HFFc6 (cell line): ENCODE measurements around the gene IRGQ. TPM values are rescaled to one million over a fixed set of nuclear protein-coding genes. Genes with fewer than 3 reads are reported as not detected.
"Not testable (repeated sequence)": the region's sequence is repeated elsewhere in the genome, so short reads cannot be mapped to it uniquely, and the experiment has no call there.

Experiments used
- DNase-seq: peaks from one replicate; pipeline ENCODE4 v3.0.0-alpha.2; 2018
- H3K27ac Mint-ChIP-seq: 2 replicates; pipeline ENCODE4 v1.8.0; 2020; ENCODE audit warnings: mild to moderate bottlenecking, mixed read lengths
- H3K27me3 Mint-ChIP-seq: 2 replicates; pipeline ENCODE4 v1.8.0; 2021; ENCODE audit warnings: mild to moderate bottlenecking, moderate library complexity, mixed read lengths; ENCODE audit not compliant: insufficient read depth
- H3K36me3 Mint-ChIP-seq: 2 replicates; pipeline ENCODE4 v1.8.0; 2021; ENCODE audit warnings: low read depth, mixed read lengths
- H3K4me1 Mint-ChIP-seq: 2 replicates; pipeline ENCODE4 v1.8.0; 2020; ENCODE audit warnings: low read depth, mixed read lengths
- H3K4me3 Mint-ChIP-seq: 2 replicates; pipeline ENCODE4 v1.8.0; 2020; ENCODE audit warnings: mild to moderate bottlenecking, moderate library complexity, mixed read lengths
- H3K9me3 Mint-ChIP-seq: 2 replicates; pipeline ENCODE4 v1.8.0; 2020; ENCODE audit warnings: mild to moderate bottlenecking, mixed read lengths
- total RNA-seq, 6 experiments: library from RNA; stranded (reverse); fragmentation: NEBNext Ultra II Directional; extraction: Animal tissue kit (Norgen Biotek cat#: 25700); gene quantifications; 2 replicates in 1 of 6; 3 replicates in 5 of 6; pipeline ENCODE4 v1.2.3, GENCODE V29; 2021
- TF ChIP-seq, protein P1 (sequence below): fragments of 200-600 bp; sonication (generic); IDR thresholded peaks from 2 replicates; pipeline ENCODE4 v1.5.0; 2021; ENCODE audit warnings: antibody characterized with exemption, mild to moderate bottlenecking

IRGQ gene
- total RNA-seq, 6 experiments from 2014 or later: 19.5 to 24.7 (median 21.2) TPM

DNA sequence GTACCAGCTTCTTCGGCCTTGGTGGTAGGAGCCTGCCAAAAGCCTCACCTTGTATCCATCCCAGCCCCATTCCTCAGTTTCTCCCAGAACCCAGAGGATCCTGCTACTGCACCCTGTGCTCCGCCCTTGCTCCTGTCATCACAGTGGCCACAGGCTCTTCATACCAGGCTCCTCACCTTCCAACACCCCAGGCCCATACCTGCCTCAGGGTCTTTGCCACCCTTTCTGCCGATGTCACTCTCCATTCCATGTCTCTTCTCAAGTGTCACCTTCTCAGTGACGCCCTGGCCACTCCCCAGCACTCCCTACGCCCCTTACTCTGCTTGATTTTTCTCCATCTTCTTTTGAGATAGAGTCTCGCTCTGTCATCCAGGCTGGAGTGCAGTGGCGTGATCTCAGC, 13.9 kb upstream of the IRGQ start:
- Mint-ChIP-seq H3K9me3 (no peaks in the 10 kb centered on the region), H3K27me3 (peaks cover 1% of the 10 kb centered on the region; the same call in 1 of the 2 replicates), H3K27ac (no peak overlapping the region), H3K36me3 (peaks cover 19% of the 10 kb centered on the region), H3K4me3 (no peak overlapping the region), H3K4me1 (peaks cover 12% of the 10 kb centered on the region)
- DNase-seq: no peak
- TF ChIP-seq, protein P1, sequence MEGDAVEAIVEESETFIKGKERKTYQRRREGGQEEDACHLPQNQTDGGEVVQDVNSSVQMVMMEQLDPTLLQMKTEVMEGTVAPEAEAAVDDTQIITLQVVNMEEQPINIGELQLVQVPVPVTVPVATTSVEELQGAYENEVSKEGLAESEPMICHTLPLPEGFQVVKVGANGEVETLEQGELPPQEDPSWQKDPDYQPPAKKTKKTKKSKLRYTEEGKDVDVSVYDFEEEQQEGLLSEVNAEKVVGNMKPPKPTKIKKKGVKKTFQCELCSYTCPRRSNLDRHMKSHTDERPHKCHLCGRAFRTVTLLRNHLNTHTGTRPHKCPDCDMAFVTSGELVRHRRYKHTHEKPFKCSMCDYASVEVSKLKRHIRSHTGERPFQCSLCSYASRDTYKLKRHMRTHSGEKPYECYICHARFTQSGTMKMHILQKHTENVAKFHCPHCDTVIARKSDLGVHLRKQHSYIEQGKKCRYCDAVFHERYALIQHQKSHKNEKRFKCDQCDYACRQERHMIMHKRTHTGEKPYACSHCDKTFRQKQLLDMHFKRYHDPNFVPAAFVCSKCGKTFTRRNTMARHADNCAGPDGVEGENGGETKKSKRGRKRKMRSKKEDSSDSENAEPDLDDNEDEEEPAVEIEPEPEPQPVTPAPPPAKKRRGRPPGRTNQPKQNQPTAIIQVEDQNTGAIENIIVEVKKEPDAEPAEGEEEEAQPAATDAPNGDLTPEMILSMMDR: no peak

DNA sequence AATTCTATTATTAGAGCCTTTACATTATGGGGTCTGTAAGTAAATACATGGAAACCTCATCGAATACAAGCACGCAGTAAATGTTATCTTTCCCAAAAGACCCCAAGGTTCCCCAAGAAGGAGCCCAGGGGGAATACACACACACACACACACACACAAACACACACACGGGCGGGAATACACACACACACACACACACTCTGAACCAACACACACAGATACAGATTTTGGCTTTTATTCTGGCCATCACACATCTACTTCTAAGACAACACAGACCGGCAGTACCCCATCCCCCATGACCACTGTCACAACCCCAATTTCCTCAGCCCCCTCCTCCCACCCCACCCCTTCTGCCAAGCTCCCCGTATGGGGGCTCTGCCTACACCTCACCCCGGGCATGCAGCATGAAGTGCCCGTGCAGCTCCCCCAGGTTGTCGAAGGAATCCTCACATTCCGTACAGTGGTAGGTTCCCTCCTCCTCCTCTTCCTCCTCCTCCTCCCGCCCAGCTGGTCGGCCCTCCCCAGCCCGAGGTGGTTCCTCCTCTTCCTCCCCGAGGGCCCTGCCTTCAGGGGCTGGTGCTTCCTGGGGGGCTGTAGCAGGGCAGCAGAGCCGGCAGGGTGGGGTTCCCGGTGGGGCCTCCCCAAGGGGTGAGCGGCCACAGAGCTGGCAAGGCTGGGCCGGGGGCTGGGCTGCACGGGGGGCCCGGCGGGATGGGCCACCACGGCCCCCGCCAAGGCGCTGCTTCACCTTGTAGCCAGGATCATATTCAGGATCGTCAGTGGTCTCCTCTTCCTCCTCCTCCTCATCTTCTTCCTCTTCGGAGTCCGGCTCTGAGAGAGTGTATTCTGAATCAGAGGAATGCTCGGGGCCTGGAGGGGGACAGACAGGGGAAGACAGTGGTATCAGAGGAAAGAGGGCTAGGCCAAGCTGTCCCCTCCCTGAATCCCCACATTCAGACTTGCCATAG, 11.6 kb upstream of the IRGQ start:
- no peak overlapping the region; the same call in 1 of the 2 replicates for H3K27ac Mint-ChIP-seq

DNA sequence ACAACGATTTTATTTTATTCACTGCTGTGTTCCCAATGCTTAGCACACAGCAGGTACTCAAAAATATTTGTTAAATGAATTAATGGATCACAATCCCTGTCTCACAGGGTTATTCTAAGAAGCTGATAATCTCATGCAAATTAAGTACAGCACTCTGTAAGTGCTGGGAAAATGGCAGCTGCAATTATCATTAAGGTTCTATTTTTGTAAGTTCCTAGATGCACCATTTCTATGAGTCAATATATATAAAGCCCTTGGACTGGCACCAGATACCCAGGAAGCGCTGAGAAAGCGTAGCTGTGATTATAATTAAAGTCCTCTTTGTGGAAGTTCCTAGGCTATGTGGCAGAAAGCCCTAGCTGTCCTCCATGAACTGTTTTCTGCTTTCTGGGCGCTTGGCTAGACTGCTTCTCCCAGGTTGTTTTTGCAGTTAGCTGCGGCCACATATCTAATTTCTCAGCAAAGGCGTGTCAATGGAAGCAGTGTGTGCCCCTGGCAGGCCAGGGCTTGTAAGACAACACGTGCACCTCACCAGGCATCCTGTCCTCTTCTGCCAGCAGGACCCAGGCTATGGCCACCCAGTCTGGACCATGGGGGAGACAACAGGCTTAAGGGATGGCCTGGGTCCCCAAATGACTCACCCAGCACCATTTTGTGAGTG, 10.8 kb upstream of the IRGQ start:
- TF ChIP-seq, protein P1: no peak
- Mint-ChIP-seq H3K9me3 (no peaks in the 10 kb centered on the region), H3K4me3 (no peak overlapping the region), H3K27ac (no peak overlapping the region; the same call in 1 of the 2 replicates), H3K27me3 (peaks cover 5% of the 10 kb centered on the region), H3K36me3 (peaks cover 2% of the 10 kb centered on the region), H3K4me1 (peaks cover 12% of the 10 kb centered on the region)
- DNase-seq: no peak

More for the DNA sequence above, 11.6 kb upstream of the IRGQ start:
- Mint-ChIP-seq H3K4me3 (no peak overlapping the region), H3K36me3 (peaks cover 8% of the 10 kb centered on the region), H3K27me3 (peaks cover 5% of the 10 kb centered on the region), H3K4me1 (peaks cover 12% of the 10 kb centered on the region), H3K9me3 (no peaks in the 10 kb centered on the region)
- TF ChIP-seq, protein P1: no peak
- DNase-seq: no peak

- Mint-ChIP-seq H3K4me1 (peaks cover 12% of the 10 kb centered on the region), H3K27ac (no peak overlapping the region), H3K4me3 (no peak overlapping the region), H3K27me3 (peaks cover 5% of the 10 kb centered on the region), H3K36me3 (no peaks in the 10 kb centered on the region; the same call in 1 of the 2 replicates), H3K9me3 (no peaks in the 10 kb centered on the region)
- no peak for DNase-seq
- TF ChIP-seq, protein P1: no peak
Observed at GRCh38 chr19:43605875-43606568, 10.1 kb upstream of the IRGQ start.

- H3K27me3 Mint-ChIP-seq, H3K27ac Mint-ChIP-seq, H3K36me3 Mint-ChIP-seq, H3K9me3 Mint-ChIP-seq, H3K4me3 Mint-ChIP-seq, DNase-seq: not testable (repeated sequence)
- H3K4me1 Mint-ChIP-seq: peaks cover 15% of the 10 kb centered on the region
Observed at GRCh38 chr19:43600326-43600725, 4.4 kb upstream of the IRGQ start.
